Endodermal cell (in vitro differentiated cells): ENCODE results near the gene APOL3. TPM values are rescaled to one million over a fixed set of nuclear protein-coding genes. Genes with fewer than 3 reads are reported as not detected.
"Not testable (repeated sequence)": the region's sequence is repeated elsewhere in the genome, so short reads cannot be mapped to it uniquely, and the experiment has no call there.

Experiments
- DNase-seq: peaks from one replicate; pipeline ENCODE4 v3.0.0-alpha.2; 2017
- H3K27ac ChIP-seq: 2 replicates; pipeline ENCODE4 v1.5.1; 2013; ENCODE audit warnings: mild to moderate bottlenecking, low read depth, low read length, moderate library complexity
- H3K27me3 ChIP-seq: 2 replicates; pipeline ENCODE4 v1.6.1; 2013; ENCODE audit warnings: mild to moderate bottlenecking, low read length, moderate library complexity; ENCODE audit not compliant: insufficient read depth, control insufficient read depth, poor library complexity, severe bottlenecking
- H3K36me3 ChIP-seq: 2 replicates; pipeline ENCODE4 v1.7.0; 2013; ENCODE audit warnings: mild to moderate bottlenecking, low read length, moderate library complexity; ENCODE audit not compliant: control insufficient read depth, insufficient read depth
- H3K4me1 ChIP-seq: one replicate; pipeline ENCODE4 v1.7.0; 2013; ENCODE audit warnings: low read length; ENCODE audit not compliant: control insufficient read depth, insufficient read depth
- H3K4me3 ChIP-seq: 2 replicates; pipeline ENCODE4 v1.5.1; 2013; ENCODE audit warnings: mild to moderate bottlenecking, low read length, moderate library complexity
- H3K9ac ChIP-seq: 2 replicates; pipeline ENCODE4 v1.6.1; 2013; ENCODE audit warnings: mild to moderate bottlenecking, low read length, moderate library complexity; ENCODE audit not compliant: poor library complexity, severe bottlenecking; ENCODE audit errors: extremely low read depth
- H3K9me3 ChIP-seq: 2 replicates; pipeline ENCODE4 v1.6.1; 2013; ENCODE audit warnings: mild to moderate bottlenecking, low read length, moderate library complexity; ENCODE audit not compliant: control insufficient read depth
- H3K27ac Mint-ChIP-seq: 2 replicates; pipeline ENCODE4 v1.8.0; 2020; ENCODE audit warnings: mixed read lengths
- H3K27me3 Mint-ChIP-seq: 2 replicates; pipeline ENCODE4 v1.8.0; 2021; ENCODE audit warnings: mild to moderate bottlenecking, mixed read lengths; ENCODE audit not compliant: insufficient read depth
- H3K36me3 Mint-ChIP-seq: 2 replicates; pipeline ENCODE4 v1.8.0; 2020; ENCODE audit warnings: low read depth, mixed read lengths
- H3K4me1 Mint-ChIP-seq: 2 replicates; pipeline ENCODE4 v1.8.0; 2020; ENCODE audit warnings: mixed read lengths
- H3K4me3 Mint-ChIP-seq: 2 replicates; pipeline ENCODE4 v1.8.0; 2020; ENCODE audit warnings: mild to moderate bottlenecking, moderate library complexity, mixed read lengths
- H3K9me3 Mint-ChIP-seq: 2 replicates; pipeline ENCODE4 v1.8.0; 2020; ENCODE audit warnings: mild to moderate bottlenecking, mixed read lengths
- WGBS, 2 experiments: methylation state at CpG; one replicate each; pipeline versions ENCODE4 v1.1.5 to v1.1.7; 2013; ENCODE audit warnings: missing lambda C conversion rate in 2 of 2, mixed read lengths in 1 of 2; ENCODE audit not compliant: insufficient coverage in 1 of 2, insufficient read length in 1 of 2; 5-methylcytosine and 5-hydroxymethylcytosine counted together
- total RNA-seq, 2 donors: library from RNA; stranded (reverse); fragmentation: NEBNext Ultra II Directional in 1 of 2; extraction: Animal tissue kit (Norgen Biotek cat#: 25700) in 1 of 2; gene quantifications; 2 replicates in 1 of 2; 3 replicates in 1 of 2; pipeline ENCODE4 v1.2.1, GENCODE V29; 2021
- TF ChIP-seq, protein P1 (sequence below): fragments of 200-600 bp; sonication (generic); conservative IDR thresholded peaks from 2 replicates; pipeline ENCODE4 v1.5.0; 2021; ENCODE audit warnings: antibody characterized with exemption, mild to moderate bottlenecking

APOL3 gene
- total RNA-seq, 2 donors from 2014 or later, result 0.46 to 1.1 TPM

DNA sequence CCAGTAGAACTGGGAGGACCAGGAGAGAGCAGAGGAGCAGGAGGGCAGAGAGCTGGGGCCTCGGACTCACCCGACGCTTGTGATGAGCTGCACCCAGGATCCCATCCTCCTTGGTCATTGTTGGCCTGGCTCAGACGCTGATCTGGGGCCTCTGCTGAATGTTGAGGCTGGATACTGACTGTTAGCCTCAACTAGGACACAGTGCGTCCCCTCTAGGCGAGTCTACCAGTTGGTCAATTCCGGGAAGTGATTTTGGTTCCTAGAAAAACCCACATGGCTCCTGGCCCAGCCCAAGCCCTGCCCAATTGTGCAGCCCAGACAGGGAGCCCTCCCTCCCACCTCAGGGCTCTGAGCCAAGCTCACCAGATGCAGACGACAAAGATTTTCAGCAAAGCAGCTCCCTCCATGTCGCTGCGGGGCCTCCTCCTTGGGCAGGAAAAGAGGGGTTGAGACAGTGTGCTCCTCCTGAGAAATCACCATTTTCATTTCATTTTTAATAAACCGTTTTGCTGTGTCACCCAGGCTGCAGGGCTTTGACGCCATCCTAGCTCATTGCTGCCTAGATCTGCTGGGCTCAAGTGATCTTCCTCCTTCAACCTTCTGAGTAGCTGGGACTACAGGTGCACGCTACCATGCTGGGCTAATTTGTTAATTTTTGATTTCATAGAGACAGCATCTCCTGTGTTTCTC is 41.2 kb upstream of the APOL3 start, which contains the start of gene APOL4:
APOL4 (minus strand) TSS at position 180 of the 690 bp plus-strand sequence; CDS start at position 105, 75 bp downstream.
- Mint-ChIP-seq H3K9me3 (no peaks in the 10 kb centered on the region), H3K4me3 (no peak within 1 kb of the TSS), H3K36me3 (no peaks in the 10 kb centered on the region), H3K27ac (no peak within 1 kb of the TSS), H3K27me3 (no peaks in the 10 kb centered on the region), H3K4me1 (peaks cover 25% of the 10 kb centered on the region)
- Histone ChIP-seq H3K27ac (no peak within 1 kb of the TSS), H3K4me1 (peaks cover 5% of the 10 kb centered on the region), H3K36me3 (no peaks in the 10 kb centered on the region), H3K9me3 (no peaks in the 10 kb centered on the region), H3K27me3 (no peaks in the 10 kb centered on the region), H3K4me3 (no peak within 1 kb of the TSS), H3K9ac (no peak within 1 kb of the TSS)
- peak; percentile 35 for DNase-seq
- 92 to 94% methylated on average over 8 to 13 of the region's 13 CpGs for WGBS, 2 experiments
- TF ChIP-seq, protein P1, sequence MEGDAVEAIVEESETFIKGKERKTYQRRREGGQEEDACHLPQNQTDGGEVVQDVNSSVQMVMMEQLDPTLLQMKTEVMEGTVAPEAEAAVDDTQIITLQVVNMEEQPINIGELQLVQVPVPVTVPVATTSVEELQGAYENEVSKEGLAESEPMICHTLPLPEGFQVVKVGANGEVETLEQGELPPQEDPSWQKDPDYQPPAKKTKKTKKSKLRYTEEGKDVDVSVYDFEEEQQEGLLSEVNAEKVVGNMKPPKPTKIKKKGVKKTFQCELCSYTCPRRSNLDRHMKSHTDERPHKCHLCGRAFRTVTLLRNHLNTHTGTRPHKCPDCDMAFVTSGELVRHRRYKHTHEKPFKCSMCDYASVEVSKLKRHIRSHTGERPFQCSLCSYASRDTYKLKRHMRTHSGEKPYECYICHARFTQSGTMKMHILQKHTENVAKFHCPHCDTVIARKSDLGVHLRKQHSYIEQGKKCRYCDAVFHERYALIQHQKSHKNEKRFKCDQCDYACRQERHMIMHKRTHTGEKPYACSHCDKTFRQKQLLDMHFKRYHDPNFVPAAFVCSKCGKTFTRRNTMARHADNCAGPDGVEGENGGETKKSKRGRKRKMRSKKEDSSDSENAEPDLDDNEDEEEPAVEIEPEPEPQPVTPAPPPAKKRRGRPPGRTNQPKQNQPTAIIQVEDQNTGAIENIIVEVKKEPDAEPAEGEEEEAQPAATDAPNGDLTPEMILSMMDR, result no peak

DNA sequence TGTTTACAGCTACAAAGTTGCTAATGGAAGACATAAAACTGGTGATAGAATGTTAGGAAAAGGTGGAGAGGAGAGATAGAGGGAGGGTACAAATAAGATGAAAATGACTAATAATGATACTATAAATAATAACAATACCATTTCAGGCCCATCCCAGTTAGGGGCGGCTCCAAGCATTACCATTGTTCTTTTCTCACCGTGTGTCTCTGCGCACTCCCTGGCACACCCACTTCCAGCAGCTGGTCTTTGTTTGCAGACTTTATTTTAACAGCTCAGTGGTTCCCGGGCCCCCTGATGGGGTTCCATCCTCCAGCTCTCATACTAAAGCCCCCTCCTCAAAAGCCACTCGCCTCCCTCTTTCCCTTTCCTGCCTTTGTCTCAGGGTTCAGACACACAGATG is 40.5 kb upstream of the APOL3 start:
- H3K4me3 Mint-ChIP-seq, H3K27me3 ChIP-seq, H3K27ac ChIP-seq, H3K4me1 ChIP-seq, H3K9ac ChIP-seq, H3K9me3 ChIP-seq, H3K36me3 ChIP-seq, H3K9me3 Mint-ChIP-seq, H3K27ac Mint-ChIP-seq, H3K4me3 ChIP-seq, H3K27me3 Mint-ChIP-seq, DNase-seq, H3K36me3 Mint-ChIP-seq: not testable (repeated sequence)
- peaks cover 31% of the 10 kb centered on the region for H3K4me1 Mint-ChIP-seq
- 100% methylated on average over 1 of the region's 5 CpGs; no CpG with 5 or more reads in 1 of the 2 experiments for WGBS, 2 experiments

DNA sequence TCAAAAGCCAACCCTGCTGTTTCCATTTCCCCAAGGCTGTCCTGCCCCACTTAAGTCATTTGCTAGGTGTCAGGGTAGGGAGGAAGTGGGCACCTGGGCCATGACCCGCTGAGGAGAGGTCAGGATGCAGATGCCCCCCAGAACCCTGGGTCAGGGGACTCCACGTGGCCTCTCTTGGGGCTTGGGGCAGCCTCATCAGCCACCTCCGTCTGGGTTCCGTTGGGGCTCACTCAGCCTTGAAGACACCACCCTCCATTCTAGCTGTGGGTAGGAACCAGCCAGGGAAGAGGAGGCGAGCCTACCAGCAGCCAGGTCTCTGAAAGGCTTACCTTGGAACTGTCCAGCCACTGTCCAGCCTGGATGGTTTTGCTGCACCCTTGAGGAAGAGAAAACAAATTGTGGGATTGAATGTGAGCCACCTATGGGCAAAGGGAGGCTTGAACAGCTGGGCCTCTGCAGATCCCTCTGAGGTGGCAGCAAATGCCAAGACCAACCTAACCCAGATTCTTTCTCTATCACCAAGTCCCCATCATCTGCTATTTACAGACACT is 38.5 kb upstream of the APOL3 start:
- Histone ChIP-seq H3K27ac (no peak overlapping the region), H3K36me3 (no peaks in the 10 kb centered on the region), H3K27me3 (no peaks in the 10 kb centered on the region), H3K4me3 (no peak overlapping the region), H3K9me3 (no peaks in the 10 kb centered on the region), H3K4me1 (peaks cover 6% of the 10 kb centered on the region), H3K9ac (no peak overlapping the region)
- Mint-ChIP-seq H3K27me3 (peaks cover 2% of the 10 kb centered on the region), H3K36me3 (no peaks in the 10 kb centered on the region), H3K4me1 (peaks cover 22% of the 10 kb centered on the region), H3K4me3 (no peak overlapping the region), H3K9me3 (no peaks in the 10 kb centered on the region), H3K27ac (no peak overlapping the region)
- 78 to 87% methylated on average over 4 to 5 of the region's 5 CpGs for WGBS, 2 experiments
- peak; percentile 39 for DNase-seq
- TF ChIP-seq, protein P1, result peak; percentile 11
